Stimulated activated naive CD8-positive, alpha-beta T cell treated with anti-CD3 and anti-CD28 coated beads, Interleukin-15, Interleukin-2, amounts not matched to agents 100 U/mL and 50 U/mL, for 24 hours (primary cell): ENCODE measurements around the gene RNMT.
"Not testable (repeated sequence)": the region's sequence is repeated elsewhere in the genome, so short reads cannot be mapped to it uniquely, and the experiment has no call there.

Experiments
- ATAC-seq: fragments of 150-1000 bp; cut with Tn5 transposase; one replicate; pipeline ENCODE4 v1.10.0; 2021
- DNase-seq: peaks from one replicate; pipeline ENCODE4 v3.0.0; 2021

Gene RNMT

DNA sequence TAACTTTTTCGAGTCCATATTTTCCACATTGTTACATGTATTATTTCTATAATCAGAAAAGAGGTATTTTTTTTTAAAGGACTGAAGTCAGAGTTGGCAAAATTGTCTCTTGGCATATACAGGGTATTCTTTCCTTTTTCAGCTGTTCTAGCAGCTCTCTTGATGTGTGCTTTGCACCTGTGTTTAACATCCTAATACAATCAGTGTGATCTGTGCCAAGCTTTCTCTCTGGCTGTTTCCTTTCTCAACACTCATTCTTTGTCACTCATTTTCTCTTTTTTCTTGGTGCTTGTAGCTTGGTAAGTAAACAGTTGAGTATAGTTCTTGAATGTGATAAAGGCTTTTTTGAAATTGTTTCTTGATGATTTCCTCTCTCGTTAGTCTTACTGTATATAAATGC is 9.2 kb downstream of the RNMT start:
- DNase-seq, result no peak
- ATAC-seq, result no peak

DNA sequence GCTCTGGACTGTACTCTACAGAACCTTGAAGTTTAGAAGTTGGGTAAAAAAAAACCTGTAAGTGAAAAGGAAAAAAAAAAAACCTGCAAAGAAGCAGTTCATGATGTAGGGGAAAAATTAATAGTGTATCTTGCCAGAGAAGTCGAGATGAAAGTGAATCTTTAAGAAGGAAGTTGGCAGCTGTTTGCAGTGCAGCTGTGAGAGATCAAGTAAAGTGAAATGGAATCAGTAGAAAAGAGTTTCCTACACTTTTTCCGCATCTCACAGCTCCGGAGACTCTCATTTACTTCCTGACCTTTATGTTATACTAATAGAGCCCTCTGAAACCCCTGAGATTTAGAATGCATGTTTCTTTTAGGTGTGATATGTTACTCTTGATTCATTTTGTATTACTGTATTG is 19.2 kb downstream of the RNMT start:
- no peak for ATAC-seq

DNA sequence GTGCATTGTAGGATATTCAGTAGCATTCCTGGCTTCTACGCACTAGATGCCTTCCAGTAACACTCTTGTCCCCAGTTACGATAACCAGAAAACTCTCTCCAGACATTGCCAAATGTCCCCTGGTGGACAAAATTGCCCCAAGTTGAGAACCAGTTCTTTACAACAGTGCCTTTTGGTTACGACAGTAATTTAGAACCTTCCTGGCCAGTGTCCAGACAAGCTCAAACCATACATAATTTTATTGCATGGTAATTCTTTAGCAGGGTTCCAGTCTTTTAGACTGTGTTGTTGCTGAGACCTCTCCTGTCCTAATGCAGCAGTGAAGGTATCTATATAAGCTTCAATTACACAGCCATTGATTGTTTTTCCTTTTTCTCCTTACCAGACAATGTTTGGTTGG is 20.2 kb downstream of the RNMT start:
- DNase-seq (no peak), ATAC-seq (no peak)

More for the DNA sequence above, 19.2 kb downstream of the RNMT start:
- DNase-seq, result no peak

DNA sequence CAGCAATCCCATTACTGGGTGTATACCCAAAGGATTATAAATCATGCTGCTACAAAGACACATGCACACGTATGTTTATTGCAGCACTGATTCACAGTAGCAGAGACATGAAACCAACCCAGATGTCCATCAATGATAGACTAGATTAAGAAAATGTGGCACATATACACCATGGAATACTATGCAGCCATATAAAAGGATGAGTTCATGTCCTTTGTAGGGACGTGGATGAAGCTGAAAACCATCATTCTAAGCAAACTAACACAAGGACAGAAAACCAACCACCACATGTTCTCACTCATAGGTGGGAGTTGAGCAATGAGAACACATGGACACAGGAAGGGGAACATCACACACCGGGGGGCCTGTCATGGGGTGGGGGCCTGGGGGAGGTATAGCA is 25.1 kb downstream of the RNMT start:
- DNase-seq, ATAC-seq: not testable (repeated sequence)

DNA sequence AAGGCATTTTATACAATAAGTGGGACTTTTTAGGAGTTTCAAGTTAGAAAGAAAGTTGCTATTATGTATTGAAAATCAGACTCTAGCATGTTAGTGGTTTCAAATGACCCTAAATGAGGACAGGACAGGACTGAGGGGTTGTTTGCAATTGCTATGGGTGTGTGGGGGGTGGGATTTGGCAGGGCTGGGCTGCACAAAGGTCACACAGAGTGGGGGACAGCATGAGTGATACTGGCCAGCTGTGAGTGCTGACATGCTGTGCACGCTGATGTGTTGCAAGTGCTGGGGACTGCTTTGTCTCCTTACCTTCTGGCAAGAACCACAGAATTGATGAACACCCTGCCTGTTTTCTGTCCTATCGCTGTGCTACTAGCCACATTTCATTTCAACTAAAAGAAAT is 29.8 kb downstream of the RNMT start:
- ATAC-seq (no peak), DNase-seq (no peak)

DNA sequence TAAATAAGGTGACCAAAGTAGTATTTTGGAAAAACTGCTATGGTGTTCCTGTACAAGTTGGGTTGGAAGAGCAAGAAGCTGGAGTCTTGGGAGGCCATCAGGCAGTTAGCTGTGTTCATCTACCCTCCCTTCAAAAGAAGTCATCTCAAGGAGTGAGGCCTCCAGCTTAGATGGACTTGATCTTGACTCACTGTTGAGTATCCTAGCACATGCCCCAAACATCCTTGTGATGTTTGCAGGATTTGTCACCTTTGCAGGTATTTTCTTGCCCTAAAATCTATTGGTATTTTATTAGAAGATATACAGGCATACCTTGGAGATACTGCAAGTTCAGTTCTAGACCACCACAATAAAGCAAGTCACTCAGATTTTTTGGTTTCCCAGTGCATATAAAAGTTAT is 30.2 kb downstream of the RNMT start:
- no peak for ATAC-seq
- no peak for DNase-seq

DNA sequence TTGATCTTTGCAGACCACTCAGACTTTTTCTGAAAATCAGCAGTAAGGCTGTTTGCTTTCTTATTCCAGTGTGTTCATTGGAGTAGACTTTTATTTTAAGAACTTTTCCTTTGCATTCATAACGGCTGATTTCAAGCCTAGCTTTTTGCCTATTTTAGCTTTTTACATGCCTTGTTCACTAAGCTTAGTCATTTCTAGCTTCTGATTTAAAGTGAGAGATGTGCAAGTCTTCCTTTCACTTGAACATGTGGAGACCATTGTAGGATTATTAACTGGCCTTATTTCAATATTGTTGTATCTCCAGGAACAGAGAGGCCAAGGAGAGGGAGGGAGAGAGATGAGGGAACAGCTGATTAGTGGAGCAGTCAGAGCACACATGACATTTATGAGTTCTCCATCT is 32.1 kb downstream of the RNMT start:
- DNase-seq (no peak), ATAC-seq (no peak)

DNA sequence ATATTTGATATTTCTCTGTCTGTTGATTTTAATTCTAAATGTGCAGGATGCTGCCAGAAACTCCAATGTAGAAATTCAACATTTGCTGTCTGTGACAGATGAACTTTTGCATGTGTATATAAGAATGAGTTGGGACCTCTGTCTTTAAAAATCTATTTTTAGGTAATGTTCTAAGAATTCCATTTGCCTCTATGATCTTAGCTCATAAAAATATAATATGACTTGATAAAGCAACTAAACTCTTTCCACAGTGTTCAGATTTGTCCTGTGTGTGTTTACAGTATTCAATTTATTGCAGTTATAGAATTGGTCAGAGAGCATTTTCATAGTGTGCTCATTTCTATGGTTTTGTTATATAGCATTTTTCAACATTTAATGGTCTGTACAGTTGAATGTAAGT is 33.6 kb downstream of the RNMT start:
- DNase-seq (no peak), ATAC-seq (no peak)

DNA sequence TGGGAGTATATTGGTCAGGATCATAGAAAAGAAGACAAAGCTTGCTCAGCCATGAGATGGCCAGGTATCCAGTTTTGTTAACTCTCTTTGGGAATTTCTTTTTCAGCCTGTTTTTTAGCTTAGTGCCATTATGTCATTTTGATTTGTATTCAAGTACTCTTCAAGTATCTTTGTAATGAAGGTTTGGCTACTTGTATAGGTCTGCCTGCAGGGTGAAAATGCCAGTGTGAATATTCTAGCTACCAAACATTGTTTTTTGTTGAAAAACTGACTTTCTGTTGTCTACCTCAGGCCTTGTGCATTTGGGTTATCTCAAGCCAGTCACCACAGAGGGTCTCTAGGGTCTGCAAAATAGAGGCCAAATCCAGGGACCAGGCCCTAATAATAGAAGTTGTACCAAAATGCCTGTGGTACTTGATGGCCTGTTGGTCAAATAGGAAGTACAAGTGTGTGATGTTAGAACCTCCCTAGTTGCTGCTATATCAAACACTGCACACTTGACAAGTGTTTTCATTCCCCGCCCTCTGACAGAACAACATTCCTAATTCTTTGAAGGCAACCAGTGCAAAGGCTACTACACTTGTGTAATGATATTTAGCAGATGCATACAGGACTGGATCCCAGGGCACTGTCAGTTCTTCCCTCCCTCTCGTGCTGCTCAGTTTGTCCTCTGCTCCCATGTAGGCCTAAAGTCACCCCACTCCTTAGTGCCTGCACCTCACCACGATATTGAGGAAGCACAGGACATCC is 36.4 kb downstream of the RNMT start:
- ATAC-seq, result no peak

DNA sequence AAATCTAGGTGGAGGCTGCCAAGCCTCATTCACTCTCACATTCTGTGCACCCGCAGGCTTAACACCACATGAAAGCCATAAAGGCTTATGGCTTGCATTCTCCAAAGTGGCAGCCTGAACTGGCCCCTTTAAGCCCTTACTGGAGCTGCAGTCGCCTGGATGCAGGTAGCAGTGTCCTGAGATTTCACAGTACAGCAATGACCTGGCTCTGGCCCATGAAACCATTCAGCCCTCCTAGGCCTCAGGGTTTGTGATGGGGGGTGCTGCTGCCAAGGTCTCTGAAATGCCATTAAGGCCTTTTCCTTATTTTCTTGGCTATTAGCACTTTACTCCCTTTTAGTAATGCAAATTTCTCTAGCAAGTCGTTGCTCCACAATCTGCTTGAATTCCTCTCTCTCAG is 48.6 kb downstream of the RNMT start:
- DNase-seq (no peak), ATAC-seq (no peak)

More for the DNA sequence above, 36.4 kb downstream of the RNMT start:
- DNase-seq, result no peak

DNA sequence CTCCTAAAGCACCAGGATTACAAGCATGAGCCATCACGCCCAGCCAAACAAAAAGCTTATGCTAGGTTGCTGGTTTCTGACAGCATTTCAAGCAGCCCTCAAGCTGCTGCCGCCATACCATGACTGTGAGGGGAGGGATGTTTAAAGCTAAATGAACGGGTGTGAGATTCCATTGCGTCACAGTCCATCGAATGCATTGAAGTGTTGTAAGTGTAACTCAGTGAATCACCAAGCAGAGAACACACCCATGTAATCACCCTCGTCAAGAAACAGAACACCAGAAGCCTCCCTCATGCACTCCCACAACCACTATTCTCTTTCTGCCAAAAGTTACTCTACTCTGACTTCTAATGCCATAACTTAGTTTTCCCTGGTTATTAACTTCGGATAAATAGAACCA is 64.7 kb downstream of the RNMT start:
- ATAC-seq, result no peak
- no peak for DNase-seq

DNA sequence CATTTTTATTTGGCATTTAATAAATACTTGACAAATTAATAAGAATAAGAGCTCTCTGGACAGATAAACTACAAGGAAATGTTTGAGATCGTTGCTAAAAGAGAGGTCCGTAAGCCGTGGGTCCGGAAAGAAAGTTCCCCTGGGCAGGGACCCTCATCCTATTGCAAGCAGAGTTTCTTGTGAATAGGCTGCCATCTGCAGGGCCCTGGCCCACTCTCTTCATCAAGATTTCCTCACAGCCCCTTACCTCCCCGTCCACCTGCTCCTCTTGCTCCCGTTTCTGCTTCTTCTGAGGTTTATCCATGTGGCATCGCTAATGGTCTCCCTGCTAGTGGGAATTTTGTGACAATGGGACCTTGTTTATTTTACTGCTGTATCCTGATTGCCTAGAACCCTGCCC is 67.3 kb downstream of the RNMT start:
- DNase-seq, result no peak
- no peak for ATAC-seq

DNA sequence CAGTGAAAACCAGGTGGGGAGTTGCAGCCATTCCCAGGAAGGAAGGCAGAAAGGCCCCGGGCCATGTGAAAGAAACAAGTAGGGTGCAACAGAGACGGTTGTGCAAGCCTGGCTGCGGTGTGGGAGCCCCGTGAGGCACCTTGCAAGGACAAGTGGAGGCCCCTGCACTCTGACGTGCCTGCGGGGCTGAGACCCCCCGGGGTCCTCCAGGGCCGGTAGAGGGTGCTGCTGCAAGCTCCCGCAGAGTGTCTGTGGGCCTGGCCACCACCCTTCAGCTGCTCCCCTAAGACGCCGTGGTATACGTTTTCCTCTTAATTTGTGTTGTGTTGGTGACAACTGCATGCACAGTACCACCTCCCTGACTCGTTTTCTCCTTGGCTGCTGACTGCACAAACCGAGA is 70.0 kb downstream of the RNMT start:
- no peak for DNase-seq
- no peak for ATAC-seq

DNA sequence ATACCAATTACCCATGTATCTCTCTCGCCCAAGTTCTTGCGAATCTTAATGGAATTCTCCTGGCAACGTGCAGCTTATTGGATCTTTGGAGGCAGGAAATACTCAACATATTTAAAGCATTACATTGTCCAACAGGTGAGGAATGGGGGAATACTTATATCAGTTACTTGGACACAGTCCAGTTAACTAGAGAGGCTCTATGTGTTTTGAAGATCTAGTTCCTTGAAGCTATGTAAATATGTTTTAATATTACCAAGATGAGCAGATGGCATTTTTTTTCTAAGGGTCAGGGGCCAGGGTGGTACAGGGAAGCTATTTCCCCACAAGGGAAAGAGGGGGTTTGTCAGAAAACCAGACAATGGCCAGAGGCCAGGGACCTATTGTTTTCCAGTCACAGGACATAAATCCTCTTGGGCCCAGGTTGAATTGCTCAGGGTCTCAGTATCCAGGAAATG is 70.7 kb downstream of the RNMT start:
- DNase-seq, result no peak
- ATAC-seq, result no peak

DNA sequence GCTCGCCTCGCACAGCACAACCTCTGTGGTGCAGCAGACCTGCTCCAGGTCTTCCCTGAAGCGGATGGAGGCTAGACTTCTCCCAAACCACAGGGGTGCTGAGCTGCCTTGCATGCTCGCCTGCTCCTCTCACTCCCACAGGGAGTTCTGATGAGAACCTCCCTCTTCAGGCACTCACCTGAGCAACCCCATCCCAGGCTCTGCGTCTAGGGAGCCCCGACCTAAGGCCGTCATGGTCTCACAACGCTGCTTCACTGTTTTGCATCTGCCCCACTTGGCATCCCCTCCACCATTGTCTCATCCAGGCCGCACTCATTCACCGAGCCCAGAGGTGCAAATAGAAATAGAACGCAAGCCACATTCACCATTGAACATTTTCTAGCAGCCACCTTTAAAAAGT is 72.9 kb downstream of the RNMT start:
- ATAC-seq (no peak), DNase-seq (no peak)

DNA sequence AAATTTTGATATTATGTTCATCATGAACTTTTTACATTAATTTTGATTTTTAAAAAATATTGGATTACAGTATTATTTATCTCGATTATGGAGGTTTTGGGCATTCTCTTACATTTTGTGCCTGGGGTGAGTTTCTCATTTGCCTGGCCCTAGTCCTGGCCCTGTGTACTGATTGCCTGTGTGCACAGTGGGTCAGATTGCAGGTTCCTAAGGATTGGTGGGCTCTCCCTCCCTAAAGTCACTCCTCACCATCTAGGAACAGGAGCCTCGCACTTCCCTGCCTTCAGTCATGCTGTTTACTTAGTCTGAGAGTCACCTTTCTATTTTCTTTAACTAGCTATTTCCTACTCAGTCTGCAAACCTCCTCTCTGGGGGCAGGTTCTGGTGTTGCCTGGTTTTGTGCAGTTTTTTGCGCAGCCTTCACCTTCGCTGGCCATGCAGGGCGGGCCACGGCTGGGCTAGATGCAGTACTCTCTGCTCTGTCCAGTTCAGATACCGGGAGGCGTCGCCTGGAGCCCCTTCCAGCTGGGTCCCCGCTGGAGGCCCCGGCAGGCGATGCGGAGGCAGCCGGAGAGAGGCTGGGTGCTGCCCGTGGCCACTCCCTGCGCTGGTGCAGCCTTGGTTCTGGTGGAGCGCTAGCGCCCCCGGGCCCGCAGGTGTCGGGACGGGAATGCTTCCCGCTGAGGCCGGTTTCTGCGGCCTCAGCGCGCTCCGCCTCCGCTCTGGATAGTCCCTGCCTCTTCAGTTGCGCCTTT is 74.2 kb downstream of the RNMT start:
- peak; percentile 60 for DNase-seq
- peak; percentile 76 for ATAC-seq

DNA sequence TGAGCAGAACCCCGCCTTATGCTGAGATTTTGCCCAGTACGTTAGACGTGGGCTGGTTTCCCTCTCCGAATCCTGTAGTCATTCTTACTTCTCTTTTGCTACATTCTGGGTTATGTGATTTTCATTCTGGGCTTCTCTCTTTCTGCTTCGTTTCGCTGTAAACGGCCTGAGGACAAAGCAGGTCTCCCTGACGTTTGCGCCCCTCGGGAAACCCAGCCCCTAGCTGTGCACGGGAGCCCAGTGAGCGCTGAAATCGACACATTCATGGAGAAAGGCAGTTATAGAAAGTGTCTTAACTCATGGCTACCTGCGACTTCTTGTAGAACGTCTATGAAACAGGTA is 74.8 kb downstream of the RNMT start:
- DNase-seq (no peak), ATAC-seq (peak; percentile 12)

DNA sequence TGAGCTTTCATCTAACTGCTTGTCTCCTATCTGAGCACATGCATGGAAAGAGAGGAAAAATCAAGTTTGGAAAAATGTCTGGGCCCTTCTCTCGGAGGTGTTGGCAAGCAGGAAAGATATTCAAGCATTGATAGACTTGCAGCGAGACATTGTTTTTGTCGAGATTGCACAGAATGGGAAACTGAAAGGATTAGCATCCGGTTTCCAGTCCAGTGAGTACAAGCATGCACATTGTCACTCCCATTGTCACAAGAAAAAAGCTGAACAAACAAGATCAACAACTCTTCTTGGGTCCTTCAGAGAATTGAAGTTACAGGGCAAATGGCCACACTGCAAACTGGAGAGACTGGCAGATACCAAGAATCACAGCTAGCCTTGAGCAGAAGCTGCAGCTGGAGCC is 77.8 kb downstream of the RNMT start:
- no peak for ATAC-seq
- no peak for DNase-seq

DNA sequence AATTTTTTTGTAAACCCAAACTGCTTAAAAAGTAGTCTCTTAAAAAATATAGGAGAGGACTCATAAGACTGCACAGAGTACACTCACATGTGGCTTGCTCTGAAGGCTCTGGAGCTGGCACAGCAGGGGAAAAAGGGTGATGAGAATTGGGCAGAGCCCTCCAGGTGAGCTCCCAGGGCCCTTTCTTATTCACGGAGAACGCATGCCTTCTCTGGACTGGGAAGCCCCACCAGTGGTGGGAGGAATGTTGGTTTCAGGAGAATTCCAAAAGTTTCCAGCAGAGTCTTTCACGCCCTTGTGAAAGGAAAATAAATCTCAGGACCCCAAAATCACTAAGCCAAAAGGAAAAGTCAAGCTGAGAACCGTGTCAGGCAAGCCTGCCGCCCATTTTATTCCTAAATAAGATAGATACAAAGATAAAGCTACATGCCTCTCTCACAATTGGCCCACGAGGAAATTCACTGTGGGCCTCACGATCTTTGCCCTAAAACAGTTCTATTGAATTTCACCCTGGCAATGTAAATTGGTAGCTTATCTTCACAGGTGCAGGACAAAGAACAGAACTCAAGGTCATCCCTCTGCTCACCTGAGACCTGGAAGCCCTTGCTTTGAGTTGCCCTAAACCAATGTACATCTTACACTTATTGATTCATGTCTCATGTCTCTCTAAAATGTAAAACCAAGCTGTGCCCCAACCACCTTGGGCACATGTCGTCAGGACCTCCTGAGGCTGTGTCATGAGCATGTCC is 82.0 kb downstream of the RNMT start:
- DNase-seq (no peak), ATAC-seq (no peak)

DNA sequence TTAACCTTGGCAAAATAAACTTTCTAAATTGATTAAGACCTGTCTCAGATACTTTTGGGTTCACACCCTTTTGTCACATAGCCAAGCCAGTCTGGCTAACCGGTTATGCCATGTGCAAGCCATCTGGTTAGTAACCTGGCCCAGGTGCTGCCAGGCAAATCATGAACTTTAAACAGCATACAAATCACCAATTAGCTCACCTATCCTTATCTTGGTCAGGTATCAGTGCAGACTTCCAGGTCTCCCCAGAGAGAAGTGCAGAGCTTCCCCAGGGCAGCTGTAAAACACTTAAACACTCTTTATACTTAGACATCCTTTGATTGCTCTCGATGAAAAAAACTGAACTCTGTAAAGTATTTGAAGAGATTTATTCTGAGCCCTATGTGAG is 82.6 kb downstream of the RNMT start:
- DNase-seq, result no peak
- no peak for ATAC-seq

DNA sequence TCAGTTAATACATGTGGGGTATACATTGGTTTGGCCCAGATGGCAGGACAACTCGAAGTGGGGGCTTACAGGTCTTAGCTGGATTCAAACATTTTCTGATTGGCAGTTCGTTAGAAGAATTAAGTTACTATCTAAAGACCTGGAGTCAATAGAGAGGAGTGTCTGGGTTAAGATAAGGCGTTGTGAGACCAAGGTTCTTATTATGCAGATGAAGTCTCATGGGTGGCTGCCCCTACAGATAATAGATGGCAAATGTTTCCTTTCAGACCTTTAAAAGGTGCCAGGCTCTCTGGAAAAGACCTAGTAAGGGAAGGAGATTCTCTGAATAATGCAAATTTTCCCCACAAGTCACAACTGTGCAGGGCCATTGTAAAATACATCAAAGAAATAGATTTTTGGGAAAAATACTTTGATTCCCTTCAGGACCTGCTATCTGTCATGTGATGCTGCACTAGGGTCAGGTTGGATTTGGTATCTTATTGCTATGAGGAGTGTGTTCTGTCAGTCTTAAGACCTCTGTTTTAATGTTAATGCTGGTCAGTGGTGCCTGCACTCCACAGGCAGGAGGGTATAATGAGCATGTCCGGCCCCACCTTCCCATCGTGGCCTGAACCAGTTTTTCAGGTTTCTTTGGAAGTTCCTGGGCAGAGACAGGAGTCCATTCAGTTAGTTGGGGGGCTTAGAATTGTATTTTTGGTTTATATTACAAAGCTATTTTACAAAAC is 83.2 kb downstream of the RNMT start:
- no peak for ATAC-seq
- no peak for DNase-seq

DNA sequence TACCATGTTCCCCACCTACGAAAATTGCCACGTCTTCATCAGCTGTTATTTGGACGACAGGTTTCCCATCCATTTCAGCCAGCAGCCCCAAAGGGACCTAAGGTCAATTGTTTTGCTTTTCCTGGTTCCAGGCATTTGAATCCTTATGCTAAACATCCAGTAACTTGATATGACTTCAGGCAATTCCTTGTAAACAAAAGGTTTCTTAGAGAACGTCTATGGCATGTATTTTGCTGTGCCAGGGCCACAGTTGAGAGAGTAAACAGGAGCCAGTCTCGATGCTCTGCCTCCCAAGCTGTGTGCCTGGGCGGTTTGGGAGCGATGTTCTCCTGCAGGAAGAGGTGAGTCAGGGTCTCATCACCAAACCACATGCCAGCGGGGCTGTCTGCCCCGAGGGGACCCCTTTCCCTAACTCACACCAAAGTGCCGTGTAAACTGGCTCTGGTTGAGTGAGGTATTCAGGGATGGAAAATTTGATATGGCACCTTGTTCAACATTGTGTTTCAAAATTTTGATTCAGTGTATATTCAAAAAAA is 84.5 kb downstream of the RNMT start:
- DNase-seq (no peak), ATAC-seq (no peak)
